VCaP (cell line): ENCODE results near the gene OR5P2.

Source experiments
- H3K27ac ChIP-seq: fragments of 450-650 bp; 2 replicates; pipeline ENCODE4 v1.5.1; 2017
- CTCF ChIP-seq: fragments of 450-650 bp; conservative IDR thresholded peaks from 2 replicates; pipeline ENCODE4 v1.5.1; 2017; ENCODE audit warnings: mild to moderate bottlenecking, moderate library complexity

OR5P2 gene, protein sequence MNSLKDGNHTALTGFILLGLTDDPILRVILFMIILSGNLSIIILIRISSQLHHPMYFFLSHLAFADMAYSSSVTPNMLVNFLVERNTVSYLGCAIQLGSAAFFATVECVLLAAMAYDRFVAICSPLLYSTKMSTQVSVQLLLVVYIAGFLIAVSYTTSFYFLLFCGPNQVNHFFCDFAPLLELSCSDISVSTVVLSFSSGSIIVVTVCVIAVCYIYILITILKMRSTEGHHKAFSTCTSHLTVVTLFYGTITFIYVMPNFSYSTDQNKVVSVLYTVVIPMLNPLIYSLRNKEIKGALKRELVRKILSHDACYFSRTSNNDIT

DNA sequence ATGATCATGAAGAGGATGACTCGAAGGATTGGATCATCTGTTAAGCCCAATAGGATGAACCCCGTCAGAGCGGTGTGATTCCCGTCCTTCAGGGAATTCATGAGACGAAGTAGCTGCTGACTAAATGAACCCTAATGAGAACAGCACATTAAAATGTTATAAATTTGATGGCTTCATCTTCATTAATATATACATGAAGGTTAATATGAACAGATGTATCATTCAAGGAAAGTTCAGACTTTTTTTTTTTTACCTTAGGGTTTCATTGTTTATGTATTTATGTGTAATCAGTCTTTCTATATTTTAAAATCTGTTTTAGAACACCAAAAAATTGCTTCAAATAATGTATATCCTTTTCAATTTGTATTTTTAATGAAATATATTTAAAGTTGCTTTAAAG lies at the start of gene OR5P2:
Gene OR5P2 (minus strand): TSS at position 101 of the 400 bp plus-strand sequence. CDS start 0 bp downstream, at position 101.
- no peak within 1 kb of the TSS for H3K27ac ChIP-seq
- no peak for TF ChIP-seq CTCF

DNA sequence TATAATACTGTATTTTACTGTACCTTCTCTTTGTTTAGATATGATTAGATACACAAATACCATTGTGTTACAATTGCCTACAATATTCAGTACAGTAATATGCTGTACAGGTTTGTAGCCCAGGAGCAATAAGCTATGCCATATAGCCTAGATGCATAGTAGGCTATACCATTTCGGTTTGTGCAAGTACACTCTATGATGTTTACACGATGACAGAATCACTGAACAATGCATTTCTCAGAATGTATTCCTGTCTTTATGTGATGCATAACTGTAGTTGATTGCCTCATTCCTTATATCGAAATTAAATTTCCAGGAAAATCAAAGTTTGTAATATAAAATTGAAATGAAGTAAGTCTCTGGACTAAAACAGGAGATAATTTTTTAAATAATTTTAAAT lies 49.3 kb upstream of the OR5P2 start:
- TF ChIP-seq CTCF, result no peak
- no peak overlapping the region for H3K27ac ChIP-seq

GRCh38 chr11:7844986-7845385 lies 48.2 kb upstream of the OR5P2 start:
- TF ChIP-seq CTCF, result no peak
- no peak overlapping the region for H3K27ac ChIP-seq

DNA sequence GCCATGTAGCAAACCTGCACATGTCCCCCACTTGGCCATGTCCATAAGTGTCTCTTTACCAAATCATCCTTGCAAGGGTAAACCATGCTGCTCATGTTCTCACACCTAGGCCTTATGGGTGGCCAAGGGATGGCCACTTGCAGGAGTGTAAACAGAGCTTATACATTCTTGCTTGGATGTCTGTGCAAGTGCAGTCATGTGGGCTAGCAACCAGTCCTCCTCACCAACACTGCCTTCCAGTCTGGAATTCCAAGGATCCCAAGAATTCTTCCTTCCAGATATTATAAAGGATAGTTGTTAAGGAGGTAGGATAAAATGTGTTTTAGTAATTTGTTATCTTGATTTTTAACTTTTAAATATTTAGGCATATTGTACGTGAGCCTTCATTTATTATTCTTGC lies 47.8 kb upstream of the OR5P2 start:
- no peak for TF ChIP-seq CTCF

DNA sequence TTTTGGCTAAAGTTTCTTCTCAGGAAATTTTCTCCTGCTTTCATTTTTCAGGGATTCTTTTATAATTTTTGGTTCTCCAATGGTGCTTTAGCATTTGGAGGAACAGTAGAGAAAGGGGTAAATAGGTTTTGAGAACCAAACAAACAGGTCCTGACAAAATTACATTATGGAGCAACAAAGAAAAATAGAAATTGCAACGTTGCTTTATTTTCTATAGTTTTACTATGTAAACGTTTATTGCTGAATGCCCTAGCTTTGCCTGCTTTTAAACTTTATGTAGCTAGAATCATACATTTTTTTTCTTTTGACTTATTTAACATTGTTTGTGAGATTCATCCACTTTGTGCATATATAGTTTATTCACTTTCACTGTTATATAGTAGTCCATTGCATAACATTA lies 43.8 kb upstream of the OR5P2 start:
- H3K27ac ChIP-seq, result no peak overlapping the region
- TF ChIP-seq CTCF, result no peak

More for the DNA sequence above, 47.8 kb upstream of the OR5P2 start:
- no peak overlapping the region for H3K27ac ChIP-seq

GRCh38 chr11:7833527-7833926 lies 36.8 kb upstream of the OR5P2 start:
- no peak for TF ChIP-seq CTCF
- no peak overlapping the region for H3K27ac ChIP-seq

DNA sequence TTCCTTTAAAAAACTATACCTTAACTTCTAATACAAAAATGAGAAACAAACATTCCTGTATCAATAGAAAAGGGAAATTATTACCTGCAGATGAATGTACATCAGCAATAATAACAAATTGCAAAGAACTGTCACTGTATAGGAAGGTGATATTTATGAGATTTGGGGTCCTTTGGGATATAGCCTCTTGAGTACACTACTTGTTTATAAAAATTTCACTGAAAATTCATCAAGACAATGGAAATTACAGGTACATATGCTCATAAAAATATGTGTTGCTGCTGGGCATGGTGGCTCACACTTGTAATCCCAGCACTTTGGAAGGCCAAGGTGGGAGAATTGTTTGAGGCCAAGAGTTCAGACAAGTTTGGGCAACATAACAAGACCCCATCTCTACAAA lies 34.0 kb upstream of the OR5P2 start, which contains the start of gene OR5P3:
Gene OR5P3 (minus strand): TSS at position 101 of the 400 bp plus-strand sequence.
- no peak within 1 kb of the TSS for H3K27ac ChIP-seq
- TF ChIP-seq CTCF, result no peak
